GM18505 (cell line): Measurements from ENCODE around the gene INTS2.
"Not testable (repeated sequence)": the region's sequence is repeated elsewhere in the genome, so short reads cannot be mapped to it uniquely, and the experiment has no call there.

Source experiments
- ATAC-seq: cut with Tn5 transposase; IDR thresholded peaks from one replicate; pipeline ENCODE4 v1.9.1; 2021; ENCODE audit not compliant: unreplicated experiment
- POLR2A ChIP-seq: IDR thresholded peaks from 4 replicates; pipeline ENCODE4 v1.6.1; 2011; ENCODE audit warnings: borderline replicate concordance; ENCODE audit not compliant: insufficient read depth, insufficient read length; ENCODE audit errors: extremely low read depth

Gene INTS2

GRCh38 chr17:61908292-61909037 lies 19.3 kb downstream of the INTS2 start:
- ATAC-seq: no peak

GRCh38 chr17:61907361-61907760 lies 20.4 kb downstream of the INTS2 start:
- no peak for ATAC-seq
- TF ChIP-seq POLR2A: no peak

More at GRCh38 chr17:61908292-61909037, 19.3 kb downstream of the INTS2 start:
- TF ChIP-seq POLR2A: no peak

GRCh38 chr17:61904094-61904710 lies 23.6 kb downstream of the INTS2 start:
- TF ChIP-seq POLR2A: no peak
- ATAC-seq: peak; percentile 55

GRCh38 chr17:61903251-61903650 lies 24.5 kb downstream of the INTS2 start:
- no peak for ATAC-seq
- no peak for TF ChIP-seq POLR2A

GRCh38 chr17:61897548-61898180 lies 30.1 kb downstream of the INTS2 start:
- TF ChIP-seq POLR2A: no peak
- ATAC-seq: no peak

GRCh38 chr17:61895391-61895790 lies 32.4 kb downstream of the INTS2 start:
- TF ChIP-seq POLR2A: no peak
- no peak for ATAC-seq

GRCh38 chr17:61894310-61894709 lies 33.5 kb downstream of the INTS2 start:
- ATAC-seq: not testable (repeated sequence)

- ATAC-seq: not testable (repeated sequence)
Measured at GRCh38 chr17:61887733-61888132, 40.0 kb downstream of the INTS2 start.

- not testable (repeated sequence) for ATAC-seq
Measured at GRCh38 chr17:61885865-61886264, 41.9 kb downstream of the INTS2 start.

- ATAC-seq: no peak
- no peak for TF ChIP-seq POLR2A
Measured at GRCh38 chr17:61884864-61885263, 42.9 kb downstream of the INTS2 start.

- TF ChIP-seq POLR2A: no peak
- ATAC-seq: no peak
Measured at GRCh38 chr17:61880589-61881102, 47.1 kb downstream of the INTS2 start.

- no peak for ATAC-seq
Measured at GRCh38 chr17:61878984-61879612, 48.7 kb downstream of the INTS2 start.

GRCh38 chr17:61878520-61878919 lies 49.3 kb downstream of the INTS2 start:
- no peak for TF ChIP-seq POLR2A

More at GRCh38 chr17:61878984-61879612, 48.7 kb downstream of the INTS2 start:
- TF ChIP-seq POLR2A: no peak

GRCh38 chr17:61877837-61878236 lies 49.9 kb downstream of the INTS2 start:
- TF ChIP-seq POLR2A: no peak
- ATAC-seq: no peak

More at GRCh38 chr17:61878520-61878919, 49.3 kb downstream of the INTS2 start:
- no peak for ATAC-seq

- no peak for TF ChIP-seq POLR2A
- ATAC-seq: no peak
Measured at GRCh38 chr17:61875804-61876203, 52.0 kb downstream of the INTS2 start.
